GM18508 (cell line): ENCODE measurements around the gene VSIG10.
A peak's percentile ranks its signal among the peaks of the same experiment; 100 is the strongest.
"Not testable (repeated sequence)": the region's sequence is repeated elsewhere in the genome, so short reads cannot be mapped to it uniquely, and the experiment has no call there.

Experiments
- ATAC-seq: cut with Tn5 transposase; IDR thresholded peaks from one replicate; pipeline ENCODE4 v1.9.1; 2021; ENCODE audit warnings: moderate number of reproducible peaks; ENCODE audit not compliant: insufficient read depth, unreplicated experiment

The VSIG10 gene

DNA sequence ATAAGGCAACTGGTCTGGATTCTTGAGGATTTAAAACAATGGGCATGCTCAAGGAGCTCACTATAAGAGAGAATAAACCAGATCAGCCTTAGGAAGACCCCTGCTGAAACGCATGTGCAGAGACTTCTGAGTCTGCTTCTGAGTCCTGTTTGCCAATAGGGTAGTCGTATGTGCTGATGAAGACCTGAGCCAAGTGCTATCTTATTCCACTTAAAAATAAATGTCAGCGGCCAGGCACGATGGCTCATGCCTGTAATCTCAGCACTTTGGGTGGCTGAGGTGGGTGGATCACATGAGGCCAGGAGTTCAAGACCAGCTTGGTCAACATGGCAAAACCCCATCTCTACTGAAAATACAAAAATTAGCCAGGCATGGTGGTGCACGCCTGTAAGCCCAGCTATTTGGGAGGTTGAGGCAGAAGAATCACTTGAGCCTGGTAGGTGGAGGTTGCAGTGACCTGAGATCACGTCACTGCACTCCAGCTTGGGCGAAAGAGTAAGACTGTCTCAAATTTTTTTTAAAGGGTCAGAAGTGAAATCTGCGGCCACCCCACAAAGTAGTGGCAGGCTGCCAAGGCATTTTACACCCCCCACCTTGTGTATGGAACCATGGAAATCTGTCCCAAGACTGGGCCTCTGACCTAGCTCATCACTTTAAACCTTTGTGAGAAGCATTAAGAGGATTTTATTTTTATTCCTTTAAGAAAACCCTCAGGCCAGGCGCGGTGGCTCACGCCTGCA, 67.0 kb downstream of the VSIG10 start:
- ATAC-seq: no peak

DNA sequence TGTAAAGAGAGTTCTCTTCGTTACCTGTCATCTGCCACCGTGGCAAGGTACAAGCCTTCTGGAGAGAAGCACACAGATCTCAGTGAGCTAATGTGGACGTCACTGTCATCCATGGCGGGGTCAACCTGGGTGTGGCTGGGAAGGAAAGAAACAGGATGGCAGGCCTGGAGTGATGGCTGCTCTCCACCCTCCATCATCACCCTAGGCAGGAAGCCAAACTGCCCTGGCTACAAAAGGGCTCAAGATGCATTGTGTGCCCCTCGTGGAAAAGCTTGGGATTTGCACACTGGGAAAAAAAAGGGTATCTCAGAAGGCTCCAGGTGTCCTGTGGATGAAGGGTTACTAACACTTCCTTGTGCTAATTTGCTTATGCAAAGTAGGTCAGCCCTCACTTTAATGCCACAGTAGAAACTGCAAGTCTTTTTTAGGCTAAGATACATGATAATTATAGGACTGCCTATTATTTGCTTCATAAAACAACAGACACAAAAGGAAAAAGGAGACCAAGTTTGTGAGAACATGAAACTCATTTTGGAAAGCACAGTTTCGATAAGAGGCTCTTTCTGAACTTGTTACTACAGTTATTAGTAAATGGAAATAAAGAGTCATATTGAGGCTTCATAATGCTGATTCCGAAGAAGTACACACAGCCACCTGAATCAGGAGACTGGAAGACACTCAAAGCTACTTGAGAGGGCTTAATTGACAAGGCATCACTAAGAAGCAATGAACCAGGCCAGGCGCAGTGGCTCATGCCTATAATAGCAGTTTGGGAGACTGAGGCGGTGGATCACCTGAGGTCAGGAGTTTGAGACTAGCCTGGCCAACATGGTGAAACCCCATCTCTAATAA, 68.4 kb downstream of the VSIG10 start:
- peak; percentile 75 for ATAC-seq

DNA sequence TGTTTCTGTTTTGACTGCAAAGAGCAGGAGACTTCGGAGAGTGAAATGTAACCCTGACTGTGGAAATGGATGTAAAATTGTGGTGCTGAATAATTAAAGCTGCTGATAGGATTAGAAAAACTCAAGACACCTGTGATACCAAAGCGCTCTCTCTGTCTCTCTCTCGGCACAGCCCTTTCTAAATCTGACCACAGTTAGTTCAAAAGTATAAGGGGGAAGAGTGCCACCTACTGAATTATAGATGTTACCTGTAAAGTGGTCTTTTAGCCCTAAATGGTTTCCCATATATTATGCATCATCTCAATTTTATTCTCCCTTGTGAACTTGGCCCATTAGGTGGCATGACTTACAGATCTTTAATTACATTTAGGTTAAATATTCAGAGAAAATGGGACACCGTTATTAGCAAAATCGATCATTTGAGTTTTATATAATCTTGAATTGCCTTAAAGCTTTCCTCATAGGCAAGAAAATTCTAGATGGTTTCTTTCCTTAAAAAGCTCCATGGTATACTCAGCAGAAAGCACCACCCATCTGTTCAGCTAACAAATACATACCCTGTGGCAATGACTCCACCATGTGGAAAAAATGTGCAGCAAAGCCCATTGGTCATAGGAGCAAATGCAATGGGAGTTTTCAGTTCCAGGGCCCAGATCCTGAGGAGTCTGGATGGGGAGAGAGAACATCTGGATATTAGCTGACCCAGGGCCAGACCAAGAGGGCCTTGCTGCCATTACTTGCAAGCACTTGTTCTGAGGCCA, 69.2 kb downstream of the VSIG10 start:
- no peak for ATAC-seq

- ATAC-seq: no peak
Observed at GRCh38 chr12:118033902-118034301, 69.9 kb downstream of the VSIG10 start.

DNA sequence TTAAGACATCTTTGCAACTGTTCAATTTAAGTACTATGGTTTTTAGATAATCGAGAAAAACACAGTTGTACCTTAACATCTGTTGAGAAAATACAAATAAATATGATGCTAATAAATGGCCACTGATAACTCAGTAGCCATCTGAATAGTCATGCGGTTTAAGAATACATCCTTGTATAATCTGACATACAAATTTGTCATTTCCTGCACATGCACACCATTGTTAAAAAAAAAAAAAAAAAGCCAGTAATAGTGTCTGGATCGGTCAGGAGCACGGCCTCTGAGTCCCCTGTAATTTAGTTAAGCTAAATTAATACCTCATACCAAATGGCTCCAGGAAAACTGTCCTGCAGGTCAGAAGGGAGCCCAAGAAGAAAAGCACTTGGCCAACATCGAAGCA, 70.5 kb downstream of the VSIG10 start:
- ATAC-seq: no peak

- no peak for ATAC-seq
Observed at GRCh38 chr12:118032188-118032587, 71.6 kb downstream of the VSIG10 start.

GRCh38 chr12:118029166-118029565, 74.6 kb downstream of the VSIG10 start:
- ATAC-seq: no peak

DNA sequence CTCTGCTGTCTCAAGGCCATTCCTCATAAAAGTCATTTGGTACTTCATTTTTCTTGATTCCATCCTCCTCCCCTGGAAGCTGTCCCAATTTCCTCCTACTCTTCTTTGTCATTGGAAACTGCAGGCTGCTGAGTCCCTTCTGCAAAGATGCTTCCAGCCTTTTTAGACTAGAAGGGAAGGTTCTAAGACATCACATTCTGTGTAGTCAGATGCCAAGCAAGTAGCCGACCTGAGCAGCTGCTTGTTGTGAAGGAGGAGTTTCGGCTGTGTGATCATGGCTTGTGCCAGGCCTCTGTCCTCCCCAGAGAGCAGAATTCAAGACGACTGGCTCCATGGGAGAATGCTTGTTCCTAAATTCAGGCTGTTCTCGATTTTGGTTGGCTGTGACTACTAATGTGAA, 78.6 kb downstream of the VSIG10 start:
- ATAC-seq: no peak

DNA sequence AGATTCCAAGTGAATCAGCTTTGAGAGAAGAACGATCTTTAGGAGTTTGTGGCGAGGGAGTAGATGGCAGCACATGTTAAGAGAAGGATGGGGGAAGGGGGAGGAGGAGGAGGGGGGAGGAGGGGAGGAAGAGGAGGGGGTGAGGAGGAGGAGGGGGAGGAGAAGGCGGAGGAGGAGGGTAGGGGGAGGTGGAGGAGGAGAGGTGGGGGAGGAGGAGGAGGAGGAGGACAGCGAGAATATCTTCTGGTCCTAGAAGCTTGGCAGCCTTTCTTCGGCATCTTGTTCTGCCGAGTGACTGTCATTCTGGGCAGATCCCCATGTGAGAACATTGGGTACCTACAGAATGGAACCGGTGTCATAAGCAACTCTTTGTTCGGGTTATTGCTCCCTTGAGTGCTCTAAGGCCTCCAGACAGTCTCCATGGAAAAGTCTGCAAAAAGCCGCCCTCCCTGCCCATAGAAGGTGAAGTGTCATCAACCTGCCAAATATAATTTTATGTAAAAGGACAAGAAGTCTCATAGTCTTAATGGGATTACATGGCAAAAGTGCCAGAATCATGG, 80.4 kb downstream of the VSIG10 start:
- ATAC-seq: no peak

DNA sequence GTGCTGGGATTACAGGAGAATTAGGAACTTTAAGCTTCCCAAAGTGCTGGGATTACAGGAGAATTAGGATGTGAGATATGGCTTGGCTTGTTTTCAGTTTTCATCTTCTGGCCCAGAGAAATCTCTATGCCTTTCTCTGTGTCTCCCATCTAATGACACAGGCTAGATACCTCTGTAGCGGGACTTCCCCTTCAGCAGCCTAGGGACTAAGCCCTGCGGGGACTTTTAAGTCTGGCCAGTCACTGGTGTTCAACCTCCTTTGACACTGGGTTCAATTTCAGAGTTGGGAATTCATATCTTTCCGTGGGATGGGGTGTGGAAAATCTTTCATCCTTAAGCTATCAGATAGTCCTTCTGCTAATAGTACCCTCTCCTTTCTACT, 81.1 kb downstream of the VSIG10 start:
- no peak for ATAC-seq

- ATAC-seq: not testable (repeated sequence)
Observed at GRCh38 chr12:118022097-118022727, 81.6 kb downstream of the VSIG10 start.

DNA sequence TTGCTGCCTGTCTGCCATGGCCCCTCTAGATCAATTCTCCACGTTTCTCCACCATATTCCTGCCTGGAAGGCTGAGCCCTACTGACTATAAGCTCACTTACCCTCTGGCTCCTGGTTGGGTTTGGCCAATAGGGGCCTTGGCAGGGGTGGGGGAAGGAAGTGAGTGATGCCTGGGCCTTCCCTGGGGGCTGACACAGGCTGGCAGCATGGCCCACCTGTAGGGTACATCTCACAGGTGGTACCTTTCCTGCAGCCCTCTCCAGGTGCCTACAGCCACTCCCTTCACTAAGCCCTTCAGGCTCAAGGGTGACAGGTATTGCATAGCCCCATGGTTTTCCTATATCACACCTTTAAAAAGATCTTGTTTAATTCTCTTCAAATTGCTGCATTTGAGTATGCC, 83.8 kb downstream of the VSIG10 start:
- no peak for ATAC-seq

- no peak for ATAC-seq
Observed at GRCh38 chr12:118017926-118018325, 85.9 kb downstream of the VSIG10 start.

DNA sequence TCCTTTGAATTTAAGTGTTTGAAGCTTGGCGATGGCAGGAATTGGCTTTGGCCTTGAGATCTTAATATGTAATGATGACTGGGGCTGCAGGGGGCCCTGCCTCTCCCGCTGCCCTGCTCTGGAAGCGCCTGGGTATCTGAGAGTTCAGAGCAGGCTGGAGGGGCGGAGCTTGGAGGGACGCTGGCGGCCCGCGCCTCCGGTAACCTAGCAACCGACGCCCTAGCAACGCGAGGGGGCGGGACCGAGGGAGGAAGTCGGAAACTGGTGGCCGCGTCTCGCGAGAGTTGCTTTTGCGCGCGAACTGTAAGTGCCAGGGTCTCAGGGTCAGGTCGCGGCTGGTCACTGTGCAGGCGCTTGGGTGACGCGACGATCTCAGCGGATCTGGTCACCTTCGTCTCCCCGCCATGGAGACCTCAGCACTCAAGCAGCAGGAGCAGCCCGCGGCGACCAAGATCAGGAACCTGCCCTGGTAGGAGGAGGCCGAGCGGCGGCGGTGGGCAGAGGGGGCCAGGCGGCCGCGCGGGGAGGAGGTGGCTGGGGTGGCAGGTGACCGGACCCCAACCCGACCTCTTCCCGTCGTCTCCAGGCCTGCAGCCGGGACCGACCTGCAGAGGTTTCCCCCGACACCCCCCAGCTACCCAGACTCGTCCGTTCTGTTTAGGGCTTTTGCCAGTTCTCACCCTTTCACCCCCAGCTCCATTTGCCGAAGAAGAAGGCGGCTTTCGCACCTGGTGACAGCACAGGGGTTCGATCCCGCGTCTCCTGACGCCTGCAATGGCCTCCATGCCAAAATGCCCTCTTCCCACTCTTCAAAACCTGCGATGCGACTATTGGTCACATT, 87.2 kb downstream of the VSIG10 start, which contains the start of gene RFC5:
Gene RFC5 (plus strand): TSS at position 280 of the 841 bp plus-strand sequence. CDS start 125 bp downstream, at position 405.
- ATAC-seq: peak; percentile 73

GRCh38 chr12:118015944-118016343, 87.9 kb downstream of the VSIG10 start:
- no peak for ATAC-seq

DNA sequence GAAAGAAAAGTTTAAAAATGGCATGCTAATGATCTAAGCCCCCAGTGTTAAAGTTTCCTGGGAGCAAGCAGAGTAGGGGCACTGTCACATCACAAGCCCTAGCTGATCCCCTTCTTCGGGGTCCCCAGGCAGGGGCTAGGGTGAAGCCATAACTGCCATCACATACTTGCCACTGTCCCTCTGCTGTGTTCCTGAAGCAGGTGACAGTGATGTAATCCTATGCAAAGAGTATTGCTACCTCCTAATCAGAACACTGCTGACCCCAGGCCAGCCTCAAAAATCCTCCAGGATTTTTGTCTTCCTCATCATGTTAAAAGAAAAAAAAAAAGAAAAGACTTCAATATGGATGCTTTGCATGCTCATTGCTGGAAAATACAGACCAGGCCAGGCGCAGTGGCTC, 88.5 kb downstream of the VSIG10 start:
- no peak for ATAC-seq
